GM23338 (cell line): ENCODE data around the gene AHNAK. TPM values are rescaled to one million over a fixed set of nuclear protein-coding genes. Genes with fewer than 3 reads are reported as not detected.

ENCODE experiments used
- ATAC-seq: fragments of 200-7000 bp; cut with Tn5 transposase; 3 replicates; pipeline ENCODE4 v1.9.1; 2020
- DNase-seq: peaks from one replicate; pipeline ENCODE4 v3.0.0-alpha.2; 2015; ENCODE audit warnings: low spot score
- H2AFZ ChIP-seq: fragments of 200-600 bp; sonication (generic); 2 replicates; pipeline ENCODE4 v1.8.0; 2016; ENCODE audit warnings: antibody characterized with exemption, mild to moderate bottlenecking, moderate library complexity
- H3F3A ChIP-seq: fragments of 200-600 bp; sonication (generic); replicated peaks from 2 replicates; pipeline ENCODE4 v1.8.0; 2017; ENCODE audit warnings: antibody characterized with exemption, mixed run types, low read depth
- H3K27ac ChIP-seq: fragments of 200-600 bp; sonication (generic); 2 replicates; pipeline ENCODE4 v1.6.1; 2016; ENCODE audit warnings: low read depth
- H3K27me3 ChIP-seq: fragments of 200-600 bp; sonication (generic); 2 replicates; pipeline ENCODE4 v1.8.0; 2016; ENCODE audit warnings: mild to moderate bottlenecking, mixed run types, moderate library complexity; ENCODE audit not compliant: insufficient read depth
- H3K36me3 ChIP-seq: fragments of 200-600 bp; sonication (generic); 2 replicates; pipeline ENCODE4 v1.8.0; 2016; ENCODE audit warnings: mild to moderate bottlenecking; ENCODE audit not compliant: insufficient read depth
- H3K4me1 ChIP-seq: fragments of 200-600 bp; sonication (generic); 2 replicates; pipeline ENCODE4 v1.8.0; 2016; ENCODE audit warnings: mild to moderate bottlenecking, moderate library complexity; ENCODE audit not compliant: insufficient read depth
- H3K4me2 ChIP-seq: fragments of 200-600 bp; sonication (generic); 2 replicates; pipeline ENCODE4 v1.7.1; 2017; ENCODE audit warnings: mixed run types
- H3K4me3 ChIP-seq: fragments of 200-600 bp; sonication (generic); 2 replicates; pipeline ENCODE4 v1.6.1; 2016; ENCODE audit warnings: mixed run types
- H3K79me2 ChIP-seq: fragments of 200-600 bp; sonication (generic); replicated peaks from 2 replicates; pipeline ENCODE4 v1.8.0; 2017; ENCODE audit warnings: mild to moderate bottlenecking; ENCODE audit not compliant: insufficient read depth
- H3K9me2 ChIP-seq: fragments of 200-600 bp; sonication (generic); 2 replicates; pipeline ENCODE4 v1.8.0; 2017; ENCODE audit not compliant: insufficient read depth
- H4K20me1 ChIP-seq: fragments of 200-600 bp; sonication (generic); replicated peaks from 2 replicates; pipeline ENCODE4 v1.8.0; 2017; ENCODE audit warnings: mild to moderate bottlenecking; ENCODE audit not compliant: insufficient read depth
- H3K27ac Mint-ChIP-seq: 2 replicates; pipeline ENCODE4 v1.8.0; 2020; ENCODE audit warnings: inconsistent platforms, mild to moderate bottlenecking, moderate library complexity, mixed read lengths
- H3K27me3 Mint-ChIP-seq: 3 replicates; pipeline ENCODE4 v1.8.0; 2022; ENCODE audit warnings: low read depth, mild to moderate bottlenecking, moderate library complexity, mixed read lengths, inconsistent platforms; ENCODE audit not compliant: insufficient read depth, poor library complexity
- H3K36me3 Mint-ChIP-seq: 3 replicates; pipeline ENCODE4 v1.8.0; 2021; ENCODE audit warnings: low read depth, mild to moderate bottlenecking, inconsistent platforms, moderate library complexity, mixed read lengths
- H3K4me1 Mint-ChIP-seq: 3 replicates; pipeline ENCODE4 v1.8.0; 2020; ENCODE audit warnings: mild to moderate bottlenecking, inconsistent platforms, mixed read lengths
- H3K4me3 Mint-ChIP-seq: 3 replicates; pipeline ENCODE4 v1.8.0; 2021; ENCODE audit warnings: moderate library complexity, mild to moderate bottlenecking, inconsistent platforms, mixed read lengths
- H3K9me3 Mint-ChIP-seq: 3 replicates; pipeline ENCODE4 v1.8.0; 2020; ENCODE audit warnings: moderate library complexity, mild to moderate bottlenecking, inconsistent platforms, mixed read lengths
- CREB1 ChIP-seq: fragments of 250-450 bp; sonication (Bioruptor Pico); IDR thresholded peaks from 2 replicates; pipeline ENCODE4 v1.5.0; 2020; ENCODE audit warnings: low read depth, mild to moderate bottlenecking, moderate library complexity
- CTCF ChIP-seq, 2 experiments: fragments of 200-600 bp in 1 of 2; sonication (generic) in 1 of 2; conservative IDR thresholded peaks; 2 replicates each; pipeline versions ENCODE4 v1.5.1 to v1.6.1; 2016 to 2017; ENCODE audit warnings: antibody characterized with exemption in 2 of 2, low read depth in 2 of 2, mild to moderate bottlenecking in 2 of 2, moderate library complexity in 1 of 2
- EZH2 ChIP-seq: fragments of 200-600 bp; sonication (generic); IDR thresholded peaks from one replicate; pipeline ENCODE4 v1.8.0; 2017; ENCODE audit warnings: antibody characterized with exemption, mild to moderate bottlenecking, low read depth; ENCODE audit not compliant: unreplicated experiment
- EZH2phosphoT487 ChIP-seq: fragments of 200-600 bp; sonication (generic); IDR thresholded peaks from one replicate; pipeline ENCODE4 v1.8.1; 2018; ENCODE audit warnings: antibody characterized with exemption; ENCODE audit not compliant: unreplicated experiment
- JUNB ChIP-seq: IDR thresholded peaks from one replicate; pipeline ENCODE4 v1.6.1; 2016; ENCODE audit warnings: antibody characterized with exemption; ENCODE audit not compliant: unreplicated experiment
- NANOG ChIP-seq: IDR thresholded peaks from 2 replicates; pipeline ENCODE4 v1.6.1; 2016; ENCODE audit warnings: antibody characterized with exemption, borderline replicate concordance
- POLR2AphosphoS5 ChIP-seq: IDR thresholded peaks from 2 replicates; pipeline ENCODE4 v1.6.1; 2016; ENCODE audit warnings: antibody characterized with exemption, low read depth
- REST ChIP-seq: IDR thresholded peaks from one replicate; pipeline ENCODE4 v1.6.1; 2018; ENCODE audit warnings: antibody characterized with exemption; ENCODE audit not compliant: unreplicated experiment
- STAT1 ChIP-seq: IDR thresholded peaks from one replicate; pipeline ENCODE4 v1.6.1; 2016; ENCODE audit warnings: antibody characterized with exemption; ENCODE audit not compliant: unreplicated experiment
- ZNF114 ChIP-seq: fragments of 250-450 bp; sonication (Bioruptor Pico); IDR thresholded peaks from 2 replicates; pipeline ENCODE4 v1.5.0; 2020; ENCODE audit warnings: mild to moderate bottlenecking, moderate library complexity
- ZNF331 ChIP-seq: fragments of 250-450 bp; sonication (Bioruptor Pico); IDR thresholded peaks from 2 replicates; pipeline ENCODE4 v1.5.0; 2020; ENCODE audit warnings: low read depth, mild to moderate bottlenecking, moderate library complexity
- polyA plus RNA-seq: library from polyadenylated mRNA; unstranded; fragments of >200 nt; fragmentation: Nextera tagmentation; extraction: Ambion mirVana; gene quantifications from 2 replicates; pipeline ENCODE4 v1.2.1, GENCODE V29; 2016
- total RNA-seq: library from RNA; depleted of rRNA; stranded (reverse); fragments of >200 nt; shearing (Covaris generic); gene quantifications from 2 replicates; pipeline ENCODE4 v1.2.3, GENCODE V29; 2014
- TF ChIP-seq, protein P1 (sequence below): IDR thresholded peaks from 2 replicates; pipeline ENCODE4 v1.6.1; 2016; ENCODE audit warnings: antibody characterized with exemption
- TF ChIP-seq, protein P2 (sequence below): fragments of 250-450 bp; sonication (Bioruptor Pico); IDR thresholded peaks from 2 replicates; pipeline ENCODE4 v1.5.0; 2020; ENCODE audit warnings: mild to moderate bottlenecking, moderate library complexity

Gene AHNAK
- total and polyA plus RNA-seq, 2 experiments from 2014 or later, result 0.91 to 2.1 TPM

DNA sequence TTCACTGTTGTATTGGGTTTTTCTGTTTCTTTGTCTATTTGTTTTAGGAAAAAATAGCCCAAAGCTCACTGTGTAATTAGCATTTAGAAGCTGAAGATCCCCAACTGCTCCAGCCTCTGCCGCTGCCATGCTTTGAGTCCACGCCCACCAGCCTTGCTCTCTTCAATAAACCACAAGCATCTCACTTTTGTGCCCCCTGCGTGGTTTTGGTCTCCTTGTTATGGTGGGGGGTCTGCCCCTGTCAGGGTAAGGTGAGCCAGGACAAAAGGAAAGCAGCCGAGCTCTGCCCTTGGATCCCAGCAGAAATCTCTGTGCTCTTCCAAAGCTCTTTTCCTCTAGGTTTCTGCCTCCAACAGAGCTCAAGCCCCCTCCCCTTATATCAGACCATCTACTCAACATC, 123.6 kb downstream of the AHNAK start:
- no peaks in the 10 kb centered on the region for H3K36me3 Mint-ChIP-seq

More for the DNA sequence above, 123.6 kb downstream of the AHNAK start:
- TF ChIP-seq JUNB (no peak), STAT1 (no peak), ZNF331 (no peak), EZH2phosphoT487 (no peak), REST (no peak), POLR2AphosphoS5 (no peak), CTCF (conservative IDR thresholded peaks at IDR 0.05; ENCODE audit: low read depth in 2 of 2) (no peak), EZH2 (no peak), ZNF114 (CRISPR knock-in tag) (no peak), NANOG (no peak), CREB1 (CRISPR knock-in tag) (no peak)
- TF ChIP-seq, protein P1, sequence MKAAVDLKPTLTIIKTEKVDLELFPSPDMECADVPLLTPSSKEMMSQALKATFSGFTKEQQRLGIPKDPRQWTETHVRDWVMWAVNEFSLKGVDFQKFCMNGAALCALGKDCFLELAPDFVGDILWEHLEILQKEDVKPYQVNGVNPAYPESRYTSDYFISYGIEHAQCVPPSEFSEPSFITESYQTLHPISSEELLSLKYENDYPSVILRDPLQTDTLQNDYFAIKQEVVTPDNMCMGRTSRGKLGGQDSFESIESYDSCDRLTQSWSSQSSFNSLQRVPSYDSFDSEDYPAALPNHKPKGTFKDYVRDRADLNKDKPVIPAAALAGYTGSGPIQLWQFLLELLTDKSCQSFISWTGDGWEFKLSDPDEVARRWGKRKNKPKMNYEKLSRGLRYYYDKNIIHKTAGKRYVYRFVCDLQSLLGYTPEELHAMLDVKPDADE, result no peak
- TF ChIP-seq, protein P2, sequence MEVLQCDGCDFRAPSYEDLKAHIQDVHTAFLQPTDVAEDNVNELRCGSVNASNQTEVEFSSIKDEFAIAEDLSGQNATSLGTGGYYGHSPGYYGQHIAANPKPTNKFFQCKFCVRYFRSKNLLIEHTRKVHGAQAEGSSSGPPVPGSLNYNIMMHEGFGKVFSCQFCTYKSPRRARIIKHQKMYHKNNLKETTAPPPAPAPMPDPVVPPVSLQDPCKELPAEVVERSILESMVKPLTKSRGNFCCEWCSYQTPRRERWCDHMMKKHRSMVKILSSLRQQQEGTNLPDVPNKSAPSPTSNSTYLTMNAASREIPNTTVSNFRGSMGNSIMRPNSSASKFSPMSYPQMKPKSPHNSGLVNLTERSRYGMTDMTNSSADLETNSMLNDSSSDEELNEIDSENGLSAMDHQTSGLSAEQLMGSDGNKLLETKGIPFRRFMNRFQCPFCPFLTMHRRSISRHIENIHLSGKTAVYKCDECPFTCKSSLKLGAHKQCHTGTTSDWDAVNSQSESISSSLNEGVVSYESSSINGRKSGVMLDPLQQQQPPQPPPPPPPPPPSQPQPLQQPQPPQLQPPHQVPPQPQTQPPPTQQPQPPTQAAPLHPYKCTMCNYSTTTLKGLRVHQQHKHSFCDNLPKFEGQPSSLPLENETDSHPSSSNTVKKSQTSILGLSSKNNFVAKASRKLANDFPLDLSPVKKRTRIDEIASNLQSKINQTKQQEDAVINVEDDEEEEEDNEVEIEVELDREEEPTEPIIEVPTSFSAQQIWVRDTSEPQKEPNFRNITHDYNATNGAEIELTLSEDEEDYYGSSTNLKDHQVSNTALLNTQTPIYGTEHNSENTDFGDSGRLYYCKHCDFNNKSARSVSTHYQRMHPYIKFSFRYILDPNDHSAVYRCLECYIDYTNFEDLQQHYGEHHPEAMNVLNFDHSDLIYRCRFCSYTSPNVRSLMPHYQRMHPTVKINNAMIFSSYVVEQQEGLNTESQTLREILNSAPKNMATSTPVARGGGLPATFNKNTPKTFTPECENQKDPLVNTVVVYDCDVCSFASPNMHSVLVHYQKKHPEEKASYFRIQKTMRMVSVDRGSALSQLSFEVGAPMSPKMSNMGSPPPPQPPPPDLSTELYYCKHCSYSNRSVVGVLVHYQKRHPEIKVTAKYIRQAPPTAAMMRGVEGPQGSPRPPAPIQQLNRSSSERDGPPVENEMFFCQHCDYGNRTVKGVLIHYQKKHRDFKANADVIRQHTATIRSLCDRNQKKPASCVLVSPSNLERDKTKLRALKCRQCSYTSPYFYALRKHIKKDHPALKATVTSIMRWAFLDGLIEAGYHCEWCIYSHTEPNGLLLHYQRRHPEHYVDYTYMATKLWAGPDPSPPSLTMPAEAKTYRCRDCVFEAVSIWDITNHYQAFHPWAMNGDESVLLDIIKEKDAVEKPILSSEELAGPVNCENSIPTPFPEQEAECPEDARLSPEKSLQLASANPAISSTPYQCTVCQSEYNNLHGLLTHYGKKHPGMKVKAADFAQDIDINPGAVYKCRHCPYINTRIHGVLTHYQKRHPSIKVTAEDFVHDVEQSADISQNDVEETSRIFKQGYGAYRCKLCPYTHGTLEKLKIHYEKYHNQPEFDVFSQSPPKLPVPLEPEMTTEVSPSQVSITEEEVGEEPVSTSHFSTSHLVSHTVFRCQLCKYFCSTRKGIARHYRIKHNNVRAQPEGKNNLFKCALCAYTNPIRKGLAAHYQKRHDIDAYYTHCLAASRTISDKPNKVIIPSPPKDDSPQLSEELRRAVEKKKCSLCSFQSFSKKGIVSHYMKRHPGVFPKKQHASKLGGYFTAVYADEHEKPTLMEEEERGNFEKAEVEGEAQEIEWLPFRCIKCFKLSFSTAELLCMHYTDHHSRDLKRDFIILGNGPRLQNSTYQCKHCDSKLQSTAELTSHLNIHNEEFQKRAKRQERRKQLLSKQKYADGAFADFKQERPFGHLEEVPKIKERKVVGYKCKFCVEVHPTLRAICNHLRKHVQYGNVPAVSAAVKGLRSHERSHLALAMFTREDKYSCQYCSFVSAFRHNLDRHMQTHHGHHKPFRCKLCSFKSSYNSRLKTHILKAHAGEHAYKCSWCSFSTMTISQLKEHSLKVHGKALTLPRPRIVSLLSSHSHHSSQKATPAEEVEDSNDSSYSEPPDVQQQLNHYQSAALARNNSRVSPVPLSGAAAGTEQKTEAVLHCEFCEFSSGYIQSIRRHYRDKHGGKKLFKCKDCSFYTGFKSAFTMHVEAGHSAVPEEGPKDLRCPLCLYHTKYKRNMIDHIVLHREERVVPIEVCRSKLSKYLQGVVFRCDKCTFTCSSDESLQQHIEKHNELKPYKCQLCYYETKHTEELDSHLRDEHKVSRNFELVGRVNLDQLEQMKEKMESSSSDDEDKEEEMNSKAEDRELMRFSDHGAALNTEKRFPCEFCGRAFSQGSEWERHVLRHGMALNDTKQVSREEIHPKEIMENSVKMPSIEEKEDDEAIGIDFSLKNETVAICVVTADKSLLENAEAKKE (CRISPR knock-in tag), result no peak
- no peaks in the 10 kb centered on the region for H3K36me3 ChIP-seq
- no peak overlapping the region for H3K27ac Mint-ChIP-seq
- H3K9me3 Mint-ChIP-seq, result no peaks in the 10 kb centered on the region; the same call in 2 of the 3 replicates
- ATAC-seq, result no peak
- H3F3A ChIP-seq, result 0 out of 2 replicates have a peak, but pooled peaks cover 2% of the 10 kb centered on the region
- no peaks in the 10 kb centered on the region for H3K9me2 ChIP-seq
- H3K27me3 Mint-ChIP-seq, result peaks cover 34% of the 10 kb centered on the region
- peaks cover 20% of the 10 kb centered on the region for H3K27me3 ChIP-seq
- H3K4me3 Mint-ChIP-seq, result no peak overlapping the region
- H3K4me3 ChIP-seq, result no peak overlapping the region
- H4K20me1 ChIP-seq, result no peaks in the 10 kb centered on the region
- H2AFZ ChIP-seq, result no peak overlapping the region
- no peak overlapping the region for H3K27ac ChIP-seq
- no peaks in the 10 kb centered on the region for H3K79me2 ChIP-seq
- H3K4me1 Mint-ChIP-seq, result peaks cover 7% of the 10 kb centered on the region
- no peak for DNase-seq
- no peak overlapping the region for H3K4me2 ChIP-seq
- no peaks in the 10 kb centered on the region; the same call in 1 of the 2 replicates for H3K4me1 ChIP-seq
